Retinal pigment epithelial cell (primary cell): ENCODE data around the gene SPTAN1.
"Not testable (repeated sequence)": the region's sequence is repeated elsewhere in the genome, so short reads cannot be mapped to it uniquely, and the experiment has no call there.

Experiments used
- DNase-seq: peaks from one replicate; pipeline ENCODE4 v3.0.0-alpha.2; 2010; ENCODE audit warnings: low read depth
- H3K4me3 ChIP-seq: 2 replicates; pipeline ENCODE4 v1.5.1; 2011; ENCODE audit warnings: mild to moderate bottlenecking, low read length, control low read depth, moderate library complexity
- TF ChIP-seq, protein P1 (sequence below): conservative IDR thresholded peaks from 2 replicates; pipeline ENCODE4 v1.5.1; 2011; ENCODE audit warnings: low read depth, low read length, control low read depth, inconsistent platforms

Gene SPTAN1

DNA sequence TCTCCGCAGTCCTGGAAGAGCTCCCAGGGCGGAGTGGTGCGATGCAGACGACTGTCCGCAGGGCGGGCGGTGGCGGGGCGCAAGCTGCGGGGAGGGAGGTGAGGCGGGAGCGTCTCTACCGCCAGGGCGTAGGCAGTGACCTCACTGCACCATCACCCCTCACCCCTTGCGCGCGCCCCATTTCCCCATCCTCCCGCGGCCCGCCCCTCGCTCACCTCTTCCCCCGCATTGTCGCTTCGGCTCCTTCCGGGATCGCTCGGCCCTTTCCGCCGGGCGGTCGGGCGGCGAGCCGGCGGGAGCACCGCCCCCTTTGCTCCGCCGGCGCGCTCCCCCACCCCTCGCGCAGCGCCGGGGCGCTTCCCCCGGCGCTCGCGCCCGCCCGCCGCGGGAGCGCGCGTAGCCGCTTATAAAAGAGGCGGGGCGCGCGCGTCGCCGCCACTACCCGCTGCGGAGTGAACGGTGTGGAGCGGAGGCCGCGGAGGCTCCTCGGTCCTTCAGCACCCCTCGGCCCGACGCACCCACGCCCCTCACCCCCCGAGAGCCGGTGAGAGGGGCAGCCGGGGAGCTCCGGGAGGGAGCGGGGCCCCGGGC is at the start of gene SPTAN1:
SPTAN1 (plus strand) TSS at position 435 of the 591 bp plus-strand sequence. CDS start 14,154 bp downstream, outside the sequence.
- TF ChIP-seq, protein P1, sequence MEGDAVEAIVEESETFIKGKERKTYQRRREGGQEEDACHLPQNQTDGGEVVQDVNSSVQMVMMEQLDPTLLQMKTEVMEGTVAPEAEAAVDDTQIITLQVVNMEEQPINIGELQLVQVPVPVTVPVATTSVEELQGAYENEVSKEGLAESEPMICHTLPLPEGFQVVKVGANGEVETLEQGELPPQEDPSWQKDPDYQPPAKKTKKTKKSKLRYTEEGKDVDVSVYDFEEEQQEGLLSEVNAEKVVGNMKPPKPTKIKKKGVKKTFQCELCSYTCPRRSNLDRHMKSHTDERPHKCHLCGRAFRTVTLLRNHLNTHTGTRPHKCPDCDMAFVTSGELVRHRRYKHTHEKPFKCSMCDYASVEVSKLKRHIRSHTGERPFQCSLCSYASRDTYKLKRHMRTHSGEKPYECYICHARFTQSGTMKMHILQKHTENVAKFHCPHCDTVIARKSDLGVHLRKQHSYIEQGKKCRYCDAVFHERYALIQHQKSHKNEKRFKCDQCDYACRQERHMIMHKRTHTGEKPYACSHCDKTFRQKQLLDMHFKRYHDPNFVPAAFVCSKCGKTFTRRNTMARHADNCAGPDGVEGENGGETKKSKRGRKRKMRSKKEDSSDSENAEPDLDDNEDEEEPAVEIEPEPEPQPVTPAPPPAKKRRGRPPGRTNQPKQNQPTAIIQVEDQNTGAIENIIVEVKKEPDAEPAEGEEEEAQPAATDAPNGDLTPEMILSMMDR = no peak
- no peak for DNase-seq
- peak within 1 kb of the TSS; percentile 74 for H3K4me3 ChIP-seq

DNA sequence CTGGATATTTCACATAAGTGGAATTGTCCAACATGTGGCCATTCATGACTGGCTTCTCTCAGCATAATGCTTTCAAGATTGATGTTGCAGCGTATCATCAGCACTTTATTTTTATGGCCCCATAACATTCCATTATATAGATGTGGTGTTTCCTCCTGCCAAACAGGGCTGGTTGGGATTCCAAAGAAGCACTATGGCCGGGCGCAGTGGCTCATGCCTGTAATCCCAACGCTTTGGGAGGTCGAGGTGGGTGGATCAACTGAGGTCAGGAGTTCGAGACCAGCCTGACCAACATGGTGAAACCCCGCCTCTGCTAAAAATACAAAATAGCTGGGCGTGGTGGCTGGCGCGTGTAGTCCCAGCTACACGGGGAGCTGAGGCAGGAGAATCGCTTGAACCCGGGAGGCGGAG is 49.0 kb upstream of the SPTAN1 start:
- not testable (repeated sequence) for DNase-seq, H3K4me3 ChIP-seq

DNA sequence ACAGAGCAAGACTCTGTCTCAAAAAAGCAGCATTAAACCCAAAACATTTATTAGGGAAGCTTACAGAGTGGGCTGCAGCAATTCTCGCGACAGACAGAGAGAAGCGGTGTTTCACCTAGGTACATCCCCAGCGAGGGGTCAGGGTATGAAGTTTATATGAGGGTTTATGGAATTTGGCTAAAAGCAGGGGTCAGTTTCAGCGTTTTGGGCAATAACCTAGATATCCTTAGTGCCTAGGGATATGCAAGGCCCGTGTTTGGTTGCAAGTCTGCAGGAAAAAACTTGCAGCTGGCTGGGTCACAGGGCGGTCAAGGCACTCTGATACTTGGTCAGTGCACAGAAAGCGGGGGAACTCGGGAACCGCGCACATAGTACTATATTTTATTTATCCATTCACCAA is 48.5 kb upstream of the SPTAN1 start:
- peak overlapping the region; percentile 96 for H3K4me3 ChIP-seq
- TF ChIP-seq, protein P1 = no peak
- DNase-seq = no peak

DNA sequence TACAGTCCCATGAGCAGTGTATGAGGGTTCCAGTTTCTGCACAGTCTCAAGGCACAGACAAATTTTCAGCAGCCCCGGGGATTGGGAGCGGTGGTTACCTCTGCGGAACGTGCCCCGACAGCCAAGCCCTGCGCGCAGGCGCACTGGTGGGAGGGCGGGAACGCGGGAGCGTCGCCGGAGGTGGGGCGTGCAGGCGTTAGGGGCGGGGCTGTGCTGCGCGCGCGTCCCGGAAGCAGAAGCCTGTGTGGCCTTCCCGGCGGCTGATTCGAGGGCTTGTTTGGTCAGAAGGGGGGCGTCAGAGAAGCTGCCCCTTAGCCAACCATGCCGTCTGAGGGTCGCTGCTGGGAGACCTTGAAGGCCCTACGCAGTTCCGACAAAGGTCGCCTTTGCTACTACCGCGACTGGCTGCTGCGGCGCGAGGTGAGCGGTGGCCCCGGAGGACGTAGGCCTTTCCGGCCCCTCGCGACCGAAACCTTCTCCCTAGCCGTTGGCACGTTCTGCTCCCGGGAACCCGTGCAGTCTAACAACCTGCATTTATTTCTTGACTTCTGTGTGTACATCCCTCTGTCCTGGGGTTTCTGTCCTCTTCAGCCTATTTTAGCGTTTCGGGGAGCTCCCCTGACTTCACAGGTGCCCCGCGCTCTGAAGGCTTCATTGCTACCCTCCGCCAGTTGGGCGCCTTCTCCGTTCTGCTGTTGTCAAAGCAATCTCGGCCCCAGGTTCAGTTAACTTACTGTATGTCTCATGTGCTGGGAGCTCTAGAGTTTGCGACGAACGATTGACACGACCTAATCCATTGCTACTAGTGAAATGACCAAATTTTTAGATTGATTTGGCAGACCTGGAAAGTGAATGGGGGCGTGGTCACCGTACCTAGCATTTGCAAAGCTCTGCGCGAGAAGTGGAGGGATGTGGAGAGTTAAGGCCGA is 47.6 kb upstream of the SPTAN1 start, which contains the start of gene GLE1:
GLE1 (plus strand) TSS at position 235 of the 929 bp plus-strand sequence; CDS start at position 322, 87 bp downstream.
- TF ChIP-seq, protein P1 = no peak
- H3K4me3 ChIP-seq = peak within 1 kb of the TSS; percentile 96
- peak; percentile 38 for DNase-seq

DNA sequence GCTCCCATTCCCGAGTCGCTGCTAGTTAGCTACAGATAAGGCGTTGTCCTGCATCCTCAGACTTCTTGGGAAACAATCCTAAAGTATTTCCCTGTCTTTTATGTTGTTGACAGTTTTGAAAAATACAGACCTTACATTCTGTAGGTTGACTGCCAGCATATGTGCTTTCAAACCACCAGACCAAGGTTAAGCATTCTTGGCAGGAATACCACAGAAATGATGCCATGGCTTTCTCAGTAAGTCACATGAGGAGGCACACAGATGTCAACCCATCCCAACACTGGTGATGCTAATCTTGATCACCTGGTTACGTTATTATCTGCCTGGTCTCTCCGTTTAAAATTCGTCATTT is 47.0 kb upstream of the SPTAN1 start:
- peak; percentile 15 for DNase-seq
- TF ChIP-seq, protein P1 = no peak
- peak overlapping the region; percentile 96 for H3K4me3 ChIP-seq

DNA sequence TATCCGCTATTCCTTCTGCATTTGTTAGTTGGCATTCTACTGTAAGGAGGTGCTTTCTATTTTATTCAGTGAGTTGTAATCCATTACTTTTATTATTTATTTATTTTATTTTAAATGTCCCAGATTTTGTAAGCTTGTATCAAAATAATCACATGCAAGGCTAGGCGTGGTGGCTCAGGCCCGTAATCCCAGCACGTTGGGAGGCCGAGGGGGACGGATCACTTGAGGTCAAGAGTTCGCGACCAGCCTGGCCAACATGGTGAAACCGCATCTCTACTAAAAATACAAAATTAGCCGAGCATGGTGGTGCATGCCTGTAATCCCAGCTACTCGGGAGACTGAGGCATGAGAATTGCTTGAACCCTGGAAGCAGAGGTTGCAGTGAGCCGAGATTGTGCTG is 46.5 kb upstream of the SPTAN1 start:
- DNase-seq = not testable (repeated sequence)
- peak overlapping the region; percentile 96 for H3K4me3 ChIP-seq

DNA sequence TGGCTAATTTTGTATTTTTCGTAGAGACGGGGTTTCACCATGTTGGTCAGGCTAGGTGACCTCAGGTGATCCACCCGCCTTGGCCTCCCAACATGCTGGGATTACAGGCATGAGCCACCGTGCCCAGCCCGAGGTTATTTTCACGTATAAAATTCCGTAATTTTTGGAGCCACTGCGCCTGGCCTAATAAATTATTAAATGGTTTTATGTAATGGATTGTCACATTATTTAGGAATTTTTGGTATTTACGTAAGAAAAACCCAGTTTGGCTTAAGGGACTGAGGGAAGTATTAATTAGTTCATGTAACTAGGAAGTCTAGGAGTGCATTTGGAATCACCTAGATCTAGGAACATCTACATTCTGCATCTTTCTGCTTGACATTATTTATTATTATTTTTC is 39.6 kb upstream of the SPTAN1 start:
- TF ChIP-seq, protein P1 = no peak
- no peak overlapping the region for H3K4me3 ChIP-seq
- no peak for DNase-seq

DNA sequence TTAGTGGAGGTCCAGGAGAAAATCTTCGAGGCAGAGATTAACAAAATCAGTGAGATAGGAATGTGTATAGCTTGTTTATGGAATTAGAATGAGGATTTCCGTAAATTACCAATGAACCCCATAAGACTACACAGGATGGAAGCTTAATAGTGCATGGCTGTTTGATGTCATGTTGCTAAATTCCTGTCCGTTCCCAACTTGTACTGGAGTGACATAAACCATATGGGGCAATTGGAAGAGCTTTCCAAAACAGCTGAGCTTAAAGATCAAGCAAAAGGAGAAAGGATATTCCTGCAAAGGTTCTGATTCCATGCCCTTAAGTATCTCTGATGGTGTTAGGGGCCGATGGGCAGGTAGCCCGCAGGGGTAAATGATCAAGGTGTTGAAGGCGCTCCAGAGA is 30.4 kb upstream of the SPTAN1 start:
- no peak for DNase-seq
- TF ChIP-seq, protein P1 = no peak
- no peak overlapping the region for H3K4me3 ChIP-seq
